Left forelimb (tissue), 1 donor: ENCODE results near the gene SPATS2.
"Not testable (repeated sequence)": the region's sequence is repeated elsewhere in the genome, so short reads cannot be mapped to it uniquely, and the experiment has no call there.

ENCODE experiments used
- DNase-seq: peaks from one replicate; pipeline ENCODE4 v3.0.0-alpha.2; 2018; ENCODE audit warnings: low spot score

The SPATS2 gene

DNA sequence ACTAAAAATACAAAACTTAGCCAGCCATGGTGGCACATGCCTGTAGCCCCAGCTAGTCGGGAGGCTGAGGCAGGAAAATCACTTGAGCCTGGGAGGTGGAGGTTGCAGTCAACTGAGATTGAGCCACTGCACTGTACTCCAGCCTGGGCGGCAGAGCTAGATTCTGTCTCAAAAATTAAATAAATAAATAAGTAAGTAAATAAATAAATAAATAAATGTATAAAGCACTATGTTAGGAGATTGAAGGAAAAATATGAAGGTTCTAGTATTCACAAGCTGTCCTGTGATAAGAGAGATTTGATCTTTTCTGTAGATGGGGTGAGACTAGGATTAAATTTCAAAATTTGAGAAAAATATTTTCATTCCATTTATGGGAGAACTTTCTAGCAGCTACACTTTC is 14.9 kb upstream of the SPATS2 start:
- DNase-seq, result no peak

GRCh38 chr12:49355913-49356312 is 11.3 kb upstream of the SPATS2 start:
- DNase-seq, result no peak

- DNase-seq, result no peak
These were observed 10.1 kb upstream of the SPATS2 start for GRCh38 chr12:49357103-49357678.

GRCh38 chr12:49358483-49359141 is 8.7 kb upstream of the SPATS2 start:
- DNase-seq, result no peak

DNA sequence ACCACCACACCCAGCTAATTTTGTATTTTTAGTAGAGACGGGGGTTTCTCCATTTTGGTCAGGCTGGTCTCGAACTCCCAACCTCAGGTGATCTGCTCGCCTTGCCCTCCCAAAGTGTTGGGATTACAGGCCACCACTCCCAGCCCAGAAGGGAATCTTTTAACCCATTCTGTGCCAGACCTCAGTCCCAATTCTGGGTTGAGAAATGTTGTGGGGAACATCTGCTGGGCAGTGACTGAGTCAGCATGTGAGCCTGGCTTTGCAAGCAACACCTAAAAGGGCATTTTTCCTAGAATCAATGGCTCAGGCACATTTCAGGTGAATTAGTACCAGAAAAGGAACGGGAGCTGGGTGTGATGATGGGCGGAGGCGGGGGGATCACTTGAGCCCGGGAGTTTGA is 7.6 kb upstream of the SPATS2 start:
- no peak for DNase-seq

- DNase-seq, result no peak
These were observed 5.2 kb upstream of the SPATS2 start for GRCh38 chr12:49362077-49362476.

DNA sequence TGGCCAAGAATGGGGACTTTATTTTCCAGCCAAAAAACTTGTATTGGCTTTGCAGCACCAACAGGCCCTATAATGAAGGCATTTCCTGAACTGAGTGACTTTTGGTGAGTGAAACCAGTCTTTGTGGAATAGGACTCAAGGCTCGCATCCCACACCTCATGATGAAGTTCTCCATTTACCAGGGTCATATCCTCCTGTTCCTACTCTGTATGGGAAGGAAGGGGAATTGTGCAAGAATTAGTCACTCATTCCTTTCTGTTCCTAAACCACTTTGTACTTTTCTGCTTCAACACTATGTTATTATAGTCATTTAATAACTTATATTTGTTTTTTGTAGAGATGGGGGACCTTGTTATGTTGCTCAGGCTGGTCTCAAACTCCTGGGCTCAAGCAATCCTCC is 2.3 kb upstream of the SPATS2 start:
- DNase-seq, result no peak

DNA sequence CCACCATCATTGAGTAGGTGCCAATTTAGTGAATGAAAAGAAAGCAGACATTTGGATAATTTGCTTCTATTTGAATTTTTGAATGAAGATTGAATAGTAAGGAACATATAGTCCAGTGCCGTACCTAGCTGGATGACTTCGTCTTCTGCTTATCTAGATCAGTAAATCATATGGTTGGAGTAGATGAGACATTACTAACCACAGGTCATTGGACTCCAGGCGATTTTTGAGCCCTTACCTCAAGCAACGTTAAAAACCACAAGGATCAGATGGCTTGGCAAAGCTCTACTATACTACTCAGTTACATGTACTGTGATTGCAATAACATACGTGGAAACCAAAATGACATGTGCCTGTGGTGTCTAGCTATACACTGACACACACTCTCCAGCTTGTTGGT is 1.7 kb upstream of the SPATS2 start:
- no peak for DNase-seq

- no peak for DNase-seq
These were observed 1.1 kb upstream of the SPATS2 start for GRCh38 chr12:49366096-49366651.

GRCh38 chr12:49366652-49367380 is 446 bp upstream of the SPATS2 start:
- DNase-seq, result peak; percentile 98

DNA sequence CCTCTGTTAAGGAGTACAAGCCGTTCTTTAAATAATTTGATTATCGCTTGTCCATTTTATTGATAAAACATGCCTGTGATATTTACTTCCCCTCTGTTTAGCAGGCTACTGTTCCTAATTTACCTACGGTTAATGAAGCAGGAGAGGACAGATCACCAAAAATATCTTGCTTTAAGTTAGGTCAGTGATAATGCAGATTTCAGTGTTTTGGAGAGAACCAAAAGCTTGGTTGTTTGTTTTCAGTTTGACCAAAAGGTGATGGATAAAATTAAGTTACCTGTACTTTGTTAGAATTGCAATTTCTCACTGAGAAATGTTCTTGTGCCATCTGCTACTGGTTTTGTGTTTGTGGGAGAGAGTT is 958 bp downstream of the SPATS2 start:
- no peak for DNase-seq

DNA sequence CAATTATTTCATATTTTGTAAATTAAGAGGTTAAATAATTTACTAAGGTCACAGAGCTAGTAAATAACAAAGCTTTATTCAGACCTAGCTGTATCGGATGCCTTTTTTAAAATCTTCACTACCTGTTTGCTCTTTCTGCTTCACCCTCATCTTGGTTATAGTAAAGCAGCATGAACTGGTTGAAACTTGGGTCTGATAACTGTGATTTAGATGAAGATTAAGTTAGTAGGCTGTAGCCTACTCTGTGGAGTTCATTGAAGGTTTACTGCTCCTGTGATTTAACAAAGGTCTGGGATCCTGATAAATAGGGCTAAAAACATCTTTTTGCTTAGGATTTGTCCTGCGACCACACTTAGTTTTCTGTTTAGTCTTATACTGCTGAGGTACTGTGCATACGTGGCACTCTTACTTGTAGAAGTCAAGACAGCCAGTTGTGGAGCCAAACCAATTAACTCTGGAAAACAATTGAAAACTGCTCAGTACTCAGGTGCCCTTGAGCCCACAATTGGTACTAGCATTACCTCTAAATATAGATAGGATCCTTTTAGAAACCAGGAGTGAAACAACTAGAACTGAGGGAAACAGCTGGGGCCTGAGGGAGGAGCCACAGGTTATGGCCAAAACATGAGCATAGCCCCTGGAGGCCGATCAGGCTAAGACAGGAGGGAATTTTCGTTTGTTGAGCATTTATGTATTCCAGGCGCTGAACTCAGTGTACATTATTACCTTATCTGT is 2.3 kb downstream of the SPATS2 start:
- DNase-seq, result no peak

DNA sequence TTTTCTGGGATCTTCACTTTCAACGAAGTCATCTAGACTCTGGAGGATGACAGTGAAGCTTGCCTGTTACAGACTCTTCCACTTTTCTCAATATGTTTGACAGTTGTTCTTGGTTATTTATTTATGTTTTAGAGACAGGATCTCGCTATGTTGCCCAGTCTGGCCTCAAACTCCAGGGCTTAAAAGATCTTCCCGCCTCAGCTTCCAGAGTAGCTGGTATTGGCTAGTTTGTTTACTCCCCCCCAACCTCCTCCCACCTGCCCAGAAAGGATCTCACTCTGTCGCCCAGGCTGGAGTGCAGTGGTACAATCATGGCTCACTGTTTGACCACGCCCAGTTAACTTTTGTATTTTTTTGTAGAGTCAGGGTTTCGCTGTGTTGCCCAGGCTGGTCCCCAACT is 3.3 kb downstream of the SPATS2 start:
- no peak for DNase-seq

- no peak for DNase-seq
These were observed 8.1 kb downstream of the SPATS2 start for GRCh38 chr12:49375406-49375805.

- no peak for DNase-seq
These were observed 10.1 kb downstream of the SPATS2 start for GRCh38 chr12:49377386-49377785.

GRCh38 chr12:49380184-49380583 is 12.9 kb downstream of the SPATS2 start:
- DNase-seq, result not testable (repeated sequence)

DNA sequence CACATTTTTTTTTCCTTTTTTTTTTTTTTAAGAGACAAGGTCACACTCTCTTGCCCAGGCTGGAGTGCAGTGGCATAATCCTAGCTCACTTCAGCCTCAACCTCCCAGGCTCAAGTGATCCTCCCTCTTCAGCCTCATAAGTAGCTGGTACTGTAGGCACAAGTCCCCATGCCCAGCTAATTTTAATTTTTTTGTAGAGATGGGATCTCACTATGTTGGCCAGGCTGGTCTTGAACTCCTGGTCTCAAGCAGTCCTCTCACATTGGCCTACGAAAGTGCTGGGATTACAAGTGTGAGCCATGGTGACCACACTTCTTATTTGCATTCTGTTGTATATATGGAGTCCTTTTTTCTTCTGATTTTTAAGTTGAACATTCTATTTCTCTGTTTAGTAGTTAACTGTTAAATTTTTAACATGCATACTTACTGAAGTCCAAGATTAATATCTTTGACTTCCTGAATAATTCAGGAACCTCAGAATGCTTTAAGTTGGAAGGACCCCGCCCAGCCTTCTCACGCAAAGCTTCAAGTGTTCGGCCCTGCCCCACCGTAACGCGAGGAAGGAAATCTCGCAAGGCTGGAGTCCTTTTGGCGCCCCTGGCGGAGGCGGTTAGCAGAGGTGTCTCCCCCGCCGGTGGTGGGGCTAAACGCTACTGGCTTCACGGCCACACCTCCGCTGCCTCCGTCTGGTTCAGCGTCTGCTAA is 21.6 kb downstream of the SPATS2 start:
- no peak for DNase-seq

- DNase-seq, result no peak
These were observed 22.1 kb downstream of the SPATS2 start for GRCh38 chr12:49389387-49389703.

DNA sequence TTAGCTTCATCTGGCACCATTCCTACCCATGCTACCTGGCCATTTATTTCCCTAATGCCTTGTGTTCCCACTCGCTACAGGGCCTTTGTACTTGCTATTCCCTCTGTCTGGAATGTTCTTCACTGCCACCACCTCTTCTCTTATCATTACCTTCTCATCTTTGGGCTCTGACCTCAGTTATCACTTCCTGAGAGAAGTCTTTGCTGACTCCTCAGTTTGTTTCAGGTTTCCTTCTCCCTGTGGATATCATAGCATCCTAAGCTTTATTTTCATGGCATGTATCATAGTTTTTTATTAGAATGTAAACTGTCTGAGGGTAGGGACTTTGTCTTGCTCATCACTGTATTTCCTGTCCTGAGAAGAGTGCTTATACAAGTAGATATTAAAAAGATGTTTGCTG is 29.7 kb downstream of the SPATS2 start:
- no peak for DNase-seq

DNA sequence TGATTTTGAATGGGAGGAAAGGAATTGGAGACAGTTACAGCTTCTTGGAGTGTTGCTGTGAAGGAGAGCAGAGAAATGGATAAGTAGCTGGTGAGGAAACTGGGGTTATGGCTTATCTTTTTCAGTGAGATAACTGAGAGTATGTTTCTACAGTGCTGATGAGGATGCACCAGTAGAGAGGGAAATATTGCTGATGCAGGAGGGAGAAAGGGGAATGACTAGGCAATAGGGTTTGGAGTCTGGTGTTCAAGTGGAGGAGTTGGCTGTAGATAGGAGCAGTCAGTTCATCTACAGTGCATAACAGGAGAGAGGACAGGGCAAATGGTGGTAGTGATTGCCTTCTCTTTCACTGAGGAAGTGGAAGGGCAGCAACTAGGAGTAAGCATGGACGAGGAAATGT is 33.0 kb downstream of the SPATS2 start:
- no peak for DNase-seq

DNA sequence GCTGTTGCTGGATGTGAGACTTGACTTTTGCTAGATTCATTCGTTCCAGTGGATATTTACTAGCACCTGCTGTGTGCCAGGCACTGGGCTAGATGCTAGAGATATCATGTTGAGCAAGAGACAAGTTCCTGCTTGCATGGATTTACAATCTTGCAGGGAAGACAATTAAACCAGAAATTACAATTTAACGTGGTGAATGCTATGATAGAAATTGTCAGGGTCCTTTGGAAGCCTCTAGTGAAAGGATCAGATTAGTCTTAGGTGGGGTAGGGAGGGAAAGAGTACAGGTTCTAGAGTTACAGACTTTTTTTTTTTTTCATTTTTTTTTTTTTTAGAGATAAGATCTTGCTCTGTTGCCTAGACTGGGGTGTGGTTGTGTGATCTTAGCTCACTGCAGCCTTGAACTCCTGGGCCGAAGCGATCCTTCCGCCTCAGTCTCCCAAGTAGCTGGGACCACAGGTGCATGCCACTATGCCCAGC is 36.7 kb downstream of the SPATS2 start:
- no peak for DNase-seq

GRCh38 chr12:49404956-49405355 is 37.7 kb downstream of the SPATS2 start:
- no peak for DNase-seq
